HepG2 (cell line): Measurements from ENCODE around the gene BRIP1. TPM values are rescaled to one million over a fixed set of nuclear protein-coding genes. Genes with fewer than 3 reads are reported as not detected.

Source experiments
- AFF4 ChIP-seq: sonication (generic); formaldehyde crosslinking; IDR thresholded peaks from 2 replicates; pipeline ENCODE4 v1.4.0; 2020; ENCODE audit warnings: missing genetic modification reagents
- BCLAF1 ChIP-seq: fragments of 450-650 bp; IDR thresholded peaks from 2 replicates; pipeline ENCODE4 v1.6.1; 2017; ENCODE audit warnings: mild to moderate bottlenecking
- BHLHE40 ChIP-seq: IDR thresholded peaks from 2 replicates; pipeline ENCODE4 v1.6.1; 2011; ENCODE audit warnings: low read length, improper control_type of control experiment
- HNRNPUL1 ChIP-seq: fragments of 200-400 bp; formaldehyde crosslinking; IDR thresholded peaks from 2 replicates; pipeline ENCODE4 v1.6.1; 2017; ENCODE audit warnings: low read depth, mild to moderate bottlenecking, low read length, moderate library complexity
- KDM6A ChIP-seq: IDR thresholded peaks from 2 replicates; pipeline ENCODE4 v1.6.1; 2016; ENCODE audit warnings: low read depth
- KLF11 ChIP-seq: IDR thresholded peaks from 2 replicates; pipeline ENCODE4 v1.6.1; 2016; ENCODE audit warnings: missing compliant biosample characterization
- POGZ ChIP-seq: sonication (generic); formaldehyde crosslinking; IDR thresholded peaks from 2 replicates; pipeline ENCODE4 v1.4.0; 2020; ENCODE audit warnings: mild to moderate bottlenecking, missing genetic modification reagents
- RARA ChIP-seq: IDR thresholded peaks from 2 replicates; pipeline ENCODE4 v1.6.1; 2016; ENCODE audit warnings: missing genetic modification reagents, missing compliant biosample characterization
- RXRB ChIP-seq: IDR thresholded peaks from 2 replicates; pipeline ENCODE4 v1.6.1; 2016; ENCODE audit warnings: borderline replicate concordance, missing genetic modification reagents, missing compliant biosample characterization
- WIZ ChIP-seq: sonication (generic); formaldehyde crosslinking; IDR thresholded peaks from 2 replicates; pipeline ENCODE4 v1.5.1; 2020; ENCODE audit warnings: mild to moderate bottlenecking, missing genetic modification reagents
- ZMAT3 ChIP-seq: sonication (generic); formaldehyde crosslinking; conservative IDR thresholded peaks from 2 replicates; pipeline ENCODE4 v1.7.0; 2021; ENCODE audit warnings: missing genetic modification reagents
- ZNF138 ChIP-seq: sonication (generic); formaldehyde crosslinking; IDR thresholded peaks from 2 replicates; pipeline ENCODE4 v1.5.0; 2020; ENCODE audit warnings: mild to moderate bottlenecking, low read depth, missing genetic modification reagents
- ZNF34 ChIP-seq: sonication (generic); formaldehyde crosslinking; IDR thresholded peaks from 2 replicates; pipeline ENCODE4 v1.4.0; 2020; ENCODE audit warnings: mild to moderate bottlenecking, missing genetic modification reagents, borderline replicate concordance
- ZNF510 ChIP-seq: sonication (generic); formaldehyde crosslinking; IDR thresholded peaks from 2 replicates; pipeline ENCODE4 v1.4.0; 2020; ENCODE audit warnings: low read depth, mild to moderate bottlenecking, missing genetic modification reagents
- ZNF761 ChIP-seq: sonication (generic); formaldehyde crosslinking; conservative IDR thresholded peaks from 2 replicates; pipeline ENCODE4 v1.4.0; 2020; ENCODE audit warnings: mild to moderate bottlenecking, missing genetic modification reagents
- ZNF775 ChIP-seq: sonication (generic); formaldehyde crosslinking; IDR thresholded peaks from 2 replicates; pipeline ENCODE4 v1.4.0; 2020; ENCODE audit warnings: missing genetic modification reagents, mild to moderate bottlenecking, moderate library complexity, borderline replicate concordance
- polyA plus RNA-seq, 8 experiments: library from polyadenylated mRNA; depleted of rRNA in 3 of 8; stranded (reverse) in 7 of 8; unstranded in 1 of 8; fragments of >200 nt; fragmentation: Illumina TruSeq in 4 of 8; extraction: Trizol in 4 of 8; gene quantifications; 2 replicates each; pipeline versions ENCODE4 v1.2.1 to v1.2.3, GENCODE V29; 2011 to 2016; ENCODE audit warnings: low read depth in 4 of 8, missing spikeins in 1 of 8, mixed read lengths in 1 of 8; ENCODE audit not compliant: insufficient read depth in 1 of 8
- total RNA-seq, 5 experiments: library from RNA; depleted of rRNA; stranded (reverse); fragments of >200 nt; fragmentation: Illumina TruSeq; extraction: Trizol; gene quantifications; 2 replicates each; pipeline ENCODE4 v1.2.3, GENCODE V29; 2016; ENCODE audit warnings: low read depth in 1 of 5
- TF ChIP-seq, protein P1 (sequence below): sonication (generic); formaldehyde crosslinking; IDR thresholded peaks from 2 replicates; pipeline ENCODE4 v1.5.0; 2020; ENCODE audit warnings: missing genetic modification reagents
- TF ChIP-seq, protein P2 (sequence below): sonication (generic); formaldehyde crosslinking; IDR thresholded peaks from 2 replicates; pipeline ENCODE4 v1.4.0; 2020; ENCODE audit warnings: missing genetic modification reagents, mild to moderate bottlenecking, borderline replicate concordance
- TF ChIP-seq, protein P3 (sequence below): sonication (generic); formaldehyde crosslinking; IDR thresholded peaks from 2 replicates; pipeline ENCODE4 v1.8.1; 2023; ENCODE audit warnings: missing genetic modification reagents, inconsistent platforms, borderline replicate concordance

BRIP1 gene
- total and polyA plus RNA-seq, 2 of the 13 experiments (the other 11 are each of a cell fraction or from before 2014, with no cell fraction given): 3.8 to 27.7 TPM

DNA sequence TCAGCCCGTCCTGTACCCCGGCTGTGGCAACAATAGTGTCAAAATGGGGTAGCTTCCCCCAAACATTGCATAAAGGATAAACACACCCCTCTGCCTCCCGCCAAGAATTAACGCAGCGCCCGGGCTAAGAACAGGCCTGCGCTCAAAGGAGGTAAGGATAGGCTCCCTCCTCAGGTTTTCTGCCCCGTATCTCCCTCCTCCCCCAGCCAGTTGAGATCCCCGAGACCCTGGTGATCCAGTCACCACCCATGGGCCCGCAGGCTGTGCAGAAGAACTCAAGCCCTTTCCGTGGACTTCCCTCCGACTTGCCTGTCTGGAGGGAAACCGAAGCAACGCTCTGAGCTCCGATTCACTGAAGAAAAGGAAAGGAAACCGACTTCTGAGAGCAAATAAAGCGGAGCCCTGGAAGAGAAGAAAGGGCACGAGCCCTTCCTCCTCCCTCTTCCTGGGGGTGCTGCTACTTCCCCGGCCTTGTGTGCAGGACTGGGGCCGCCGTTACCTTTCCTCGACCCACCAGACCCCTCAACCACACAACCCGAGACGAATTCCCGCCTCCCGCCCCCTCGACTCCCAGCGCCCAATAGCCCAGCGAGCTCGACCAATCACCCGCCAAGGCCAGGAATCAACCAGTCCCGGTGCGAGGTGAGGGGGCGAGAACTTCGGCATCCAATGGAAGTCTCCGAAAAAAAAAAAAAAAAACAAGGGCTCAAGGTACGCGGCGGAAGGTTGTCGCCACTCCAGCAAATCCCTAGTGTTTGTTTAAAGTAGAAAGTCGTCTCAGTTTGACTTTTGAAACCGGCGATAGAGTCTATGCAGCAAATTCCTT is at the start of gene BRIP1 (continued):
- no peak for TF ChIP-seq BCLAF1
- peak; percentile 93 for TF ChIP-seq ZNF775 (CRISPR knock-in tag)
- no peak for TF ChIP-seq BHLHE40
- no peak; the same call in 1 of the 2 replicates for TF ChIP-seq RXRB (CRISPR knock-in tag)
- TF ChIP-seq ZMAT3 (CRISPR knock-in tag): no peak; the same call in 1 of the 2 replicates
- TF ChIP-seq, protein P1, sequence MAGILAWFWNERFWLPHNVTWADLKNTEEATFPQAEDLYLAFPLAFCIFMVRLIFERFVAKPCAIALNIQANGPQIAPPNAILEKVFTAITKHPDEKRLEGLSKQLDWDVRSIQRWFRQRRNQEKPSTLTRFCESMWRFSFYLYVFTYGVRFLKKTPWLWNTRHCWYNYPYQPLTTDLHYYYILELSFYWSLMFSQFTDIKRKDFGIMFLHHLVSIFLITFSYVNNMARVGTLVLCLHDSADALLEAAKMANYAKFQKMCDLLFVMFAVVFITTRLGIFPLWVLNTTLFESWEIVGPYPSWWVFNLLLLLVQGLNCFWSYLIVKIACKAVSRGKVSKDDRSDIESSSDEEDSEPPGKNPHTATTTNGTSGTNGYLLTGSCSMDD (CRISPR knock-in tag): no peak
- TF ChIP-seq ZNF34 (CRISPR knock-in tag): 0 out of 2 replicates have a peak, but pooled peaks have one; percentile 56
- TF ChIP-seq ZNF510 (CRISPR knock-in tag): no peak
- TF ChIP-seq, protein P2, sequence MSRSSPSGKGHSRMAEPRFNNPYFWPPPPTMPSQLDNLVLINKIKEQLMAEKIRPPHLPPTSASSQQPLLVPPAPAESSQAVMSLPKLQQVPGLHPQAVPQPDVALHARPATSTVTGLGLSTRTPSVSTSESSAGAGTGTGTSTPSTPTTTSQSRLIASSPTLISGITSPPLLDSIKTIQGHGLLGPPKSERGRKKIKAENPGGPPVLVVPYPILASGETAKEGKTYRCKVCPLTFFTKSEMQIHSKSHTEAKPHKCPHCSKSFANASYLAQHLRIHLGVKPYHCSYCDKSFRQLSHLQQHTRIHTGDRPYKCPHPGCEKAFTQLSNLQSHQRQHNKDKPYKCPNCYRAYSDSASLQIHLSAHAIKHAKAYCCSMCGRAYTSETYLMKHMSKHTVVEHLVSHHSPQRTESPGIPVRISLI (CRISPR knock-in tag): peak; percentile 100
- 0 out of 2 replicates have a peak, but pooled peaks have one; percentile 14 for TF ChIP-seq RARA (CRISPR knock-in tag)
- TF ChIP-seq POGZ (CRISPR knock-in tag): peak; percentile 98
- TF ChIP-seq KDM6A (CRISPR knock-in tag): no peak
- 0 out of 2 replicates have a peak, but pooled peaks have one; percentile 16 for TF ChIP-seq KLF11
- TF ChIP-seq, protein P3, sequence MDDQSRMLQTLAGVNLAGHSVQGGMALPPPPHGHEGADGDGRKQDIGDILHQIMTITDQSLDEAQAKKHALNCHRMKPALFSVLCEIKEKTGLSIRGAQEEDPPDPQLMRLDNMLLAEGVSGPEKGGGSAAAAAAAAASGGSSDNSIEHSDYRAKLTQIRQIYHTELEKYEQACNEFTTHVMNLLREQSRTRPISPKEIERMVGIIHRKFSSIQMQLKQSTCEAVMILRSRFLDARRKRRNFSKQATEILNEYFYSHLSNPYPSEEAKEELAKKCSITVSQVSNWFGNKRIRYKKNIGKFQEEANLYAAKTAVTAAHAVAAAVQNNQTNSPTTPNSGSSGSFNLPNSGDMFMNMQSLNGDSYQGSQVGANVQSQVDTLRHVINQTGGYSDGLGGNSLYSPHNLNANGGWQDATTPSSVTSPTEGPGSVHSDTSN: no peak
- no peak for TF ChIP-seq ZNF138
- peak; percentile 76; the same call in 1 of the 2 replicates for TF ChIP-seq ZNF761 (CRISPR knock-in tag)
- TF ChIP-seq AFF4 (CRISPR knock-in tag): no peak
- no peak for TF ChIP-seq HNRNPUL1
- TF ChIP-seq WIZ: 0 out of 2 replicates have a peak, but pooled peaks have one; percentile 72
